Stimulated activated CD8-positive, alpha-beta memory T cell treated with anti-CD3 and anti-CD28 coated beads, Interleukin-15, amount 100 ng/mL, for 48 hours (primary cell): ENCODE results near the gene RASL10B.
A peak's percentile ranks its signal among the peaks of the same experiment; 100 is the strongest.

ENCODE experiments used
- DNase-seq, 2 donors: peaks; one replicate each; pipeline ENCODE4 v3.0.0-alpha.2; 2020; ENCODE audit warnings: low read depth in 2 of 2

RASL10B gene

DNA sequence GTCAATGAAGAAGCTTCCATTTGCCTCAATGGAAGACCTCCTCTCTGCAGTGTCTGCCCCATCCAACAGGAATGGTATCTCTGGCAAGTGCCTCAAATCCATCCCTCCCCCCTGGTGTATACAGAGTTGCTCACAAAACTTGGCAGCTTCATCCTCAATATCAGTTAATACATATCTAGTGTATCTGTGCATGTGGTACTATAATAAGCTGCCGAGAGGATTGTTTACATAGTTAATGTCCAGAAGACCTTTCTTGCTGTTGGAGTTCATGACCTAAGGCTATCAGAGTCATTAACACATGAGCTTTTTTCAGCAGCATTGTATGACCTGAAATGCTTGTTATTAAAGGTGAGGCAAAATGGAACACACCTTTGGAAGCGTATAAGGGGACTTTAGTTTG, 14.0 kb upstream of the RASL10B start:
- no peak for DNase-seq

- no peak for DNase-seq
Observed at GRCh38 chr17:35723735-35724134, 7.7 kb upstream of the RASL10B start.

DNA sequence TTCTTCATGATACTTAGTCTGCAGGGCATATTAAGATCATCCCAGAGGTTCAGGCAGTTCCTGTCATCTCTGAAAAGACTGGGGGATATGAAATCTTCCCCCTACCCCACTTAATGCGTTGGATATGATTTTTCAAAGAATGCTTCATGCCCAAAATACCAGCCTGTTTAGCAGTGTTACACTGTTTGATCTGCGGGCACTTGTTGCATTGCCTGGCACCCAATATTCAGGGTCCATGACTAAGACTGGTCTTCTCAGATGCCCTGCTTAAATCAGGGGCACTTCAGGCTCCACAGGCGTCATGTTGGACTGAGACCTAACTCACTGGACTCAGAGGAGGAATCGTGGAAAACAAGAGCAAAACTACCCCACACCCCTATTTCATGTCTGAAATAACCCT, 6.4 kb upstream of the RASL10B start:
- DNase-seq, result no peak

DNA sequence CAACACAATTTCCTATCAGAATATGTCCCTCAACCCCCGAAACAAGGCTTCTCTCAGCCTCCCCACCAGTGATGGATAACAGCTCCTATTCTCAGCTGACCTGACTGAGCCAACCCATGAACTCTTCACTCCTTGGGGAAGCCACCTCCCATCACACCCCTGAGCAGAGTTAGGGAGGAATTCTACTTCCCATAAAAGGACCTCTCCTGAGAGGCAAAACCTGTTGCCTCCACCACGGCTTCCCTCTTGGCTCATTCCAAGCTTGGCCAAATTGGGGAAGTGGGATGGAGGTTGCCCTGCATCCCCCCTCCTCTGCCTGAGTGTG, 5.7 kb upstream of the RASL10B start:
- no peak for DNase-seq

- no peak for DNase-seq
Observed at GRCh38 chr17:35726127-35726952, 5.1 kb upstream of the RASL10B start.

GRCh38 chr17:35726953-35727460, 4.4 kb upstream of the RASL10B start:
- DNase-seq, result no peak

DNA sequence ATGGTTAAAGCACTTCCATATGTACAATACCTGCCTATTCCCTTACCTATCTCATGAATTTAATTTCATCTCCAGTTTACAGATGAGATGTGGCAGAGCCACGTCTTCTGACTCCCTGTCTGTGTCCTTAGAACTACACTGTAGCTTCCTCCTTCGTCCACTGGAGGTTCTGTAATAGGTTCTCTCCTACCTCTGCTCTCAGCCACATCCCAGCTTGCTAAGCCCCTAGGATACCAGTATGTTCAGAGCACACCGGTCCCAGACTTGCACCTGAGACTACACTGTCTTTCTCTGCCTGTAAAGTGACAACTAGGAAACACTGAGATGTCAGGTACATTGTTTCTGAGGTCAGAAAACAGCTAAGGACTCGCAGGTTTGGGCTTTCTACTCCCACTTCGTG, 3.8 kb upstream of the RASL10B start:
- no peak for DNase-seq

DNA sequence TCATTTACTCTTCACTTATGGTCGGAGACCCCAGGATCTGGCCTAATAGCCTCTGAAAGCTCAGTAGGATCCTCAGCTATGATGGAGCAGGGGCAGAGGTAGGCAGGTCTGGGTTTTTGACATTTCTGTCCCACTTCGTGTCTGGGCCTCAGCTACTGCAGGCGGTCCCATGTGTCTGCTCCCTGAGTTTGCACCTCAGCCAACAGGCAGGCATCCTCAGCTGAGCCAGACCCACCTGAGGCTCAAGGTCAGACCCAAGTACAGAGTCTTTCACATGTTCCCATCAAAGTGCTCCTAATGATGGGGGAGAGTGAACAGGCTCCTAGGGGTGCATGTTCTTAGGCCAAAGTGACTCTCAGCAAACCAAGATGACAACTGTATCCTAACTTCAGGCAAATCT, 2.9 kb upstream of the RASL10B start:
- DNase-seq, result no peak

GRCh38 chr17:35729405-35729833, 2.0 kb upstream of the RASL10B start:
- DNase-seq, result no peak

- no peak for DNase-seq
Observed at GRCh38 chr17:35730400-35731005, 936 bp upstream of the RASL10B start.

DNA sequence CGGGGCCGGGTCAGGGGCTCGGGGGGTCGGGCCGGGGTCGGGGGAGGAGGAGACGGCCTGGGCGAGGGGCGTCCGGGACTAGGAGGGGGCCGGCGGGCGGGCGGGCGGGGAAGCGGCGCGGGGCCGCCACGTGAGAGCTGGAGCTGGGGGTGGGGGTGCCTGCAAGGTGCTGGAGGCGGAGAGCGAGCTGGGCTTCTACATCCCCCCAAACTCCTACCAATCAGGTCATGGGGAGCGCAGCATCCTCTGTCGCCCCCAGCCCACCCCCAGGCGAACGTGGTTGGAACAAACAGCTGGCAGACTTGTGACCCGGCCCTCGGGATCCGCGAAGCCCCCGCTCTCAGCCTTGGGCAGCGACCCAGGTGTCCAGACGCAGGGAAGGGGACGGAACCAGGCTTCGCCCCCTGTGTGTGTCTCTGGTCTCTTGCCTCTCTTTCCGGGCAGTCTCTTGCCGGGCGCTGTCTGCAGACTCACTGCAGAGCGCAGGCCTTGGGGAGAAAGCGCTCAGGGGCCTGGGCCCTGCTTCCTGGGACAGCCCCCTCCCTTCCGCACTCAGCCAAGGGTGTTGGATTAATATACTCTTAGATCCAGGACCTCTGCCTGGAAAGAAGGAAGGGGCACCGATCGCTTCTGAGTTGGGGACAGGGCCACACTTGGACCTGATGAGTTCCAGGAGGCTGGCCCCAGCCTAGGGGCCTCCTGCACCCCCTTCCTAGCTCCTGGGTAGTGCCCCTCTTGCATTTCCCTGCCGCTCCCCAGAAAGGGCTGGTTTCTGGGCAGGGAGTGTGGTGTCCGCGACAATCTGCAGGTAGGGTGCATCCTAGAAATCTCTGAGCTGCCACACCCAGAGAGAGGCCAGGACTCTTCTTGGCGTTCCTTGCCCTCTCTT, 722 bp downstream of the RASL10B start:
- DNase-seq, result no peak

DNA sequence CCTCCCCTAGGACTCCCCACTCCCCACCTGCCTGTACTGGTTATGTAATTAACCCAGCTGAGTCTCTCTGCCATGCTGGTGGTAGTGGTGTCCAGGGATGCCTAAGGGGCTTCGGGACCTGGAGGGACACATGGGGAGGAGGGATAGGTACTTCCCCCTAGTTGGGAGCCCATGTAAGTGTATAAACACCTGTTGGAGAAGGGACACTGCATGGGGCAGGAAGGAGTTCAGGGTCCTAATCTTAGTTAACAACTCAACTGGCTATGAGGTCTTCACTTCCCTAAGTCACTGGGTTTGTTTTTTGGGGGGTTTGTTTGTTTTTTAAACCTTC, 1.3 kb downstream of the RASL10B start:
- no peak for DNase-seq

- no peak for DNase-seq
Observed at GRCh38 chr17:35733366-35733765, 1.9 kb downstream of the RASL10B start.

GRCh38 chr17:35734396-35734795, 3.0 kb downstream of the RASL10B start:
- no peak for DNase-seq

DNA sequence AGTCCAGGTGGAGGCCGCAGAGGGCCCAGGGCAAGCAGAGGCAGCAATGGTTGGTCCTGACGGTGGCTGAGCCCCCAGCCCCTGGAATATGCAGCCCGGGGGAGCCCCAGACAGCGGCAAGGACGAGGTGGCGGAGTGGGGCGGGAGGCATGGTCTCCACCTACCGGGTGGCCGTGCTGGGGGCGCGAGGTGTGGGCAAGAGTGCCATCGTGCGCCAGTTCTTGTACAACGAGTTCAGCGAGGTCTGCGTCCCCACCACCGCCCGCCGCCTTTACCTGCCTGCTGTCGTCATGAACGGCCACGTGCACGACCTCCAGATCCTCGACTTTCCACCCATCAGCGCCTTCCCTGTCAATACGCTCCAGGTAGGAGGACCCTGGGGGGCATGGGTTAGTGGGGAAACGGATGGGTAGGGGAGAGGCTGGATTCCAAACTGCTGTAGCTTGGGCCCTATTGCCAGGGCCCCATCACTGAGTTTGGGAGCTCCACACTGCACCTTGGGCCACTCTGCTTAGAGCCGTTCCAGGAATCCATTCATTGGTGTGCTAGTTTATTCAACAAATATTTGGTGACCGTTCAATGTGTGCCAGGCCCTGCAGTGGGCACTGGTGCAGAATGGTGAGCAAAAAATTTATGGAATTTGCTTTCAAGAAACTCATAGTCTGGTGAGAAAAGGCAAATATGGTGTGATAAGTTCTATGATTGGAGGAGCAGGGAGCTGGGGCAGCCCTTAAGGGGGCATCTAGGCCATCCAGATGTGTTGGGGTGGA, 3.8 kb downstream of the RASL10B start:
- DNase-seq, result no peak

- DNase-seq, result no peak
Observed at GRCh38 chr17:35736236-35736635, 4.8 kb downstream of the RASL10B start.

GRCh38 chr17:35738519-35739133, 7.2 kb downstream of the RASL10B start:
- no peak for DNase-seq

- DNase-seq, result no peak
Observed at GRCh38 chr17:35740216-35740615, 8.8 kb downstream of the RASL10B start.

DNA sequence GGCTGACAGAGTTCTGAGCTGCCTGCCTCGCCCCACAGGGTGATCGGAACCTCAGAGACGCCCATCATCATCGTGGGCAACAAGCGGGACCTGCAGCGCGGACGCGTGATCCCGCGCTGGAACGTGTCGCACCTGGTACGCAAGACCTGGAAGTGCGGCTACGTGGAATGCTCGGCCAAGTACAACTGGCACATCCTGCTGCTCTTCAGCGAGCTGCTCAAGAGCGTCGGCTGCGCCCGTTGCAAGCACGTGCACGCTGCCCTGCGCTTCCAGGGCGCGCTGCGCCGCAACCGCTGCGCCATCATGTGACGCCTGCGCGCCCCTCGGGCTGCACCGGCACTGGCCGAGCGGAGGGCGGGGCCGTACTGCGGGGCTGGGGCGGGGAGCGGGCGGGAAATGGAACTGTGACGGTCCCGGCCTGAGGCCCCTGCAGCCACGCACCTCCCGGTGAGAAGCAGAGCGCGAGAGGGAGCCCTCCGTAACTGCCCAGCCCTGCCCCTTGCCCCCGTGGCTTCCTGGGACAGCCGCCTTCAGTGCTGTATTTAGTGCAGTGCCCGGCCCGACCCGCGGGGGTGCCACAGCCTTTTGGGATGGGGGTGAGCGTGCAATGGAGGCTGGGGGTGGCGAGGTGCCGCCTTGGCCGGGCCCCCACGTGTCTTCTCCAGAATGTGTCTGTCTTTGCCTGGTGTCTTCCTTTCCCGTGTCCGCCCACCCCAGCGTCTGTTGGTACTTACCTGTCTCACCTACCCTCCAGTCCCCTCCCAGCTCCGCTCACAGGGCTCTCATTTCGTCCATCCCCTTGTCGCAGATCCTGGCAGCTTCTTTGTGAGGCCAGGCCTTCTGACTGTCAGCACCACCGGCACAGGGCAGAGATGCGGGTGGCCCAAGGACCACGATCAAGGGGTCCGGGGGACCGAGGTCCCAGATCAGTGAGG, 9.8 kb downstream of the RASL10B start:
- peak; percentile 11 to 16 for DNase-seq

GRCh38 chr17:35742496-35742895, 11.1 kb downstream of the RASL10B start:
- no peak for DNase-seq
